ENCODE results near the gene SYNE1. TPM values are rescaled to one million over a fixed set of nuclear protein-coding genes. Genes with fewer than 3 reads are reported as not detected.

SYNE1 gene
- total RNA-seq, 1 donor from 2014 or later = 6.0 TPM

DNA sequence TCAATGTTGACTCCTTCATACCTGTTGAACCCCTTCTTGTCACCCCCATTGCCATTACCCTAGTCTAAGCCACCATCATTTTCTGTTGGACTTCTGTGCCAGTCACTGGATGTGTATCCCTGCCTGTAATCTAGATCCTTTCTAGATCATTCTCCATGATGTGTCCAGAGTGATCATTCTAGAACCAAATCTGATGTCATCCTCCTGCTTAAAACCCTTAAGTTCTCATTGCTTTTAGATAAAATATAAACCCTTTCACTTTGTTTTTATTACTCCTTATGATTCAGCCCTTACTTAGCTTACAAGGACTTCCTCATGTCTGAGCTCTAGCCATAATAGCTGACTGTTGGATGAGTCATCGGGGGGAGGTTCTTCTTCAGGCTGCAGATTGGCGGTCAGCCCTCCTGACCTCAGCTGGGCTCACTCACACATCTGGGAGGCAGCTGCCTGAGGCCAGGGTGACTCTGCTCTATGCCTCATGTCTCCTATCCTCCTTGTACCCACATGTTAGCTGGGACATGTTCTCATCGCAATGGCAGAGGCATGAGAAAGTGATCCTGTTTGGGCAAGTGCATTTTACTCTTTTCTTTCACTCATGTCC is 542.1 kb downstream of the SYNE1 start:
- Mint-ChIP-seq H3K9me3 (no peaks in the 10 kb centered on the region), H3K36me3 (no peaks in the 10 kb centered on the region), H3K27me3 (ENCODE audit: insufficient read depth, low read depth) (no peaks in the 10 kb centered on the region), H3K4me1 (peaks cover 5% of the 10 kb centered on the region), H3K4me3 (no peak overlapping the region), H3K27ac (no peak overlapping the region)
- H3K4me2 ChIP-seq = no peak overlapping the region
- H3K79me2 ChIP-seq (ENCODE audit: low read depth) = no peaks in the 10 kb centered on the region
- H4K20me1 ChIP-seq (ENCODE audit: low read depth) = no peaks in the 10 kb centered on the region
- no peak overlapping the region for H3K4me3 ChIP-seq
- no peaks in the 10 kb centered on the region for H3K27me3 ChIP-seq
- H3F3A ChIP-seq (ENCODE audit: low read depth) = no peaks in the 10 kb centered on the region
- no peak overlapping the region for H3K27ac ChIP-seq
- no peak overlapping the region for H2AFZ ChIP-seq (replicated peaks)
- H3K9ac ChIP-seq = no peak overlapping the region
- H3K9me3 ChIP-seq (ENCODE audit: low read depth) = no peaks in the 10 kb centered on the region
- no peaks in the 10 kb centered on the region for H3K36me3 ChIP-seq
- DNase-seq (ENCODE audit: low spot score) = no peak
- no peaks in the 10 kb centered on the region for H3K4me1 ChIP-seq
- TF ChIP-seq EZH2 (IDR thresholded peaks at IDR 0.05) (no peak), EZH2phosphoT487 (IDR thresholded peaks at IDR 0.05) (no peak)
- TF ChIP-seq, protein P1, sequence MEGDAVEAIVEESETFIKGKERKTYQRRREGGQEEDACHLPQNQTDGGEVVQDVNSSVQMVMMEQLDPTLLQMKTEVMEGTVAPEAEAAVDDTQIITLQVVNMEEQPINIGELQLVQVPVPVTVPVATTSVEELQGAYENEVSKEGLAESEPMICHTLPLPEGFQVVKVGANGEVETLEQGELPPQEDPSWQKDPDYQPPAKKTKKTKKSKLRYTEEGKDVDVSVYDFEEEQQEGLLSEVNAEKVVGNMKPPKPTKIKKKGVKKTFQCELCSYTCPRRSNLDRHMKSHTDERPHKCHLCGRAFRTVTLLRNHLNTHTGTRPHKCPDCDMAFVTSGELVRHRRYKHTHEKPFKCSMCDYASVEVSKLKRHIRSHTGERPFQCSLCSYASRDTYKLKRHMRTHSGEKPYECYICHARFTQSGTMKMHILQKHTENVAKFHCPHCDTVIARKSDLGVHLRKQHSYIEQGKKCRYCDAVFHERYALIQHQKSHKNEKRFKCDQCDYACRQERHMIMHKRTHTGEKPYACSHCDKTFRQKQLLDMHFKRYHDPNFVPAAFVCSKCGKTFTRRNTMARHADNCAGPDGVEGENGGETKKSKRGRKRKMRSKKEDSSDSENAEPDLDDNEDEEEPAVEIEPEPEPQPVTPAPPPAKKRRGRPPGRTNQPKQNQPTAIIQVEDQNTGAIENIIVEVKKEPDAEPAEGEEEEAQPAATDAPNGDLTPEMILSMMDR (IDR thresholded peaks at IDR 0.05) = no peak

DNA sequence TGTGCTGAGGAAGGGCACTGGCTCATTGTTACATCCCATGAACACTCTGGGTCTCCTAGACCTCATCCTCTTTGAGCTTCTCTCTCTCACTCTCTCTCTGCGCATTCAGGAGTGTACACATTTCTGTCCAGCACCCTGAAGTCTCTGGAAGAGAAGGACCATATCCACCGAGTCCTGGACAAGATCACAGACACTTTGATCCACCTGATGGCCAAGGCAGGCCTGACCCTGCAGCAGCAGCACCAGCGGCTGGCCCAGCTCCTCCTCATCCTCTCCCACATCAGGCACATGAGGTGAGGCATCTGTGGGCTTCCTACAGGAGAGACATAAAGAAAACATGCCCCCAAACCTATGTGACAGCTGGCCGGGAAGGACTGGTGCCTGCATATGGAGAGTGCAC is 542.9 kb downstream of the SYNE1 start:
- Mint-ChIP-seq H3K4me1 (no peaks in the 10 kb centered on the region), H3K27me3 (ENCODE audit: insufficient read depth, low read depth) (no peaks in the 10 kb centered on the region), H3K27ac (no peak overlapping the region), H3K9me3 (no peaks in the 10 kb centered on the region), H3K4me3 (no peak overlapping the region), H3K36me3 (no peaks in the 10 kb centered on the region)
- Histone ChIP-seq H3K9me3 (ENCODE audit: low read depth) (no peaks in the 10 kb centered on the region), H4K20me1 (ENCODE audit: low read depth) (no peaks in the 10 kb centered on the region), H3K4me2 (no peak overlapping the region), H3K79me2 (ENCODE audit: low read depth) (no peaks in the 10 kb centered on the region), H3K36me3 (no peaks in the 10 kb centered on the region), H3K4me3 (no peak overlapping the region), H3K27ac (no peak overlapping the region), H2AFZ (replicated peaks) (no peak overlapping the region), H3F3A (ENCODE audit: low read depth) (no peaks in the 10 kb centered on the region), H3K9ac (no peak overlapping the region), H3K27me3 (no peaks in the 10 kb centered on the region), H3K4me1 (no peaks in the 10 kb centered on the region)
- no peak for DNase-seq (ENCODE audit: low spot score)
- no peak for TF ChIP-seq EZH2phosphoT487 (IDR thresholded peaks at IDR 0.05)
- TF ChIP-seq, protein P1 (IDR thresholded peaks at IDR 0.05) = no peak

DNA sequence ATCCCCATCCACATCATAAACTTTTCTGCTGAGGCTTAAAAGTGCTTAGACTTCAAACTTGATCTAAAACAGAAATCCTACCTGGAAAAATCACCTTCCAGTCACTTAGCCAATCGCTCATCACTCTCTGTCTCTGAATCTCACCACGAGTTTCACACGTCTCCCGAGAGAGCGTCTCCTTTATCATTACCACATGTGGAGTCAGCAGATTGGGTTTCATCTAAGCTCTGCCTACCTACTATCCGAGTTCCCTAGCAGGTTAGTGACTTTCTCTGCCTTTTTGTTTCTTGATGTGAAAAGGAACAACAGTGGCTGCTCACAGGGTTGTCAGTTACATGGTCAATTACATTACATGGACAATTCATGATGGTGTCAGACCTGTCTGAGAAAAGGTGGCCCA is 543.5 kb downstream of the SYNE1 start:
- Histone ChIP-seq H3K9me3 (ENCODE audit: low read depth) (no peaks in the 10 kb centered on the region), H3K79me2 (ENCODE audit: low read depth) (no peaks in the 10 kb centered on the region), H3K4me2 (no peak overlapping the region), H3K4me3 (no peak overlapping the region), H3K36me3 (no peaks in the 10 kb centered on the region), H3K9ac (no peak overlapping the region), H3K27me3 (no peaks in the 10 kb centered on the region), H3K27ac (no peak overlapping the region), H3K4me1 (no peaks in the 10 kb centered on the region), H3F3A (ENCODE audit: low read depth) (no peaks in the 10 kb centered on the region), H4K20me1 (ENCODE audit: low read depth) (no peaks in the 10 kb centered on the region), H2AFZ (replicated peaks) (no peak overlapping the region)
- no peaks in the 10 kb centered on the region for H3K9me3 Mint-ChIP-seq
- H3K27me3 Mint-ChIP-seq (ENCODE audit: insufficient read depth, low read depth) = no peaks in the 10 kb centered on the region
- H3K27ac Mint-ChIP-seq = no peak overlapping the region
- TF ChIP-seq EZH2 (IDR thresholded peaks at IDR 0.05) (no peak), EZH2phosphoT487 (IDR thresholded peaks at IDR 0.05) (no peak)
- TF ChIP-seq, protein P1 (IDR thresholded peaks at IDR 0.05) = no peak
- H3K4me1 Mint-ChIP-seq = no peaks in the 10 kb centered on the region
- no peak for DNase-seq (ENCODE audit: low spot score)
- no peak overlapping the region for H3K4me3 Mint-ChIP-seq
- H3K36me3 Mint-ChIP-seq = no peaks in the 10 kb centered on the region

Data from neural progenitor cell (in vitro differentiated cells).